Stimulated activated CD4-positive, alpha-beta T cell treated with anti-CD3 and anti-CD28 coated beads, Interleukin-2, amount 100 ng/mL, for 24 hours (primary cell): Measurements from ENCODE around the gene CDH4.

ENCODE experiments used
- DNase-seq, 2 donors: peaks; one replicate each; pipeline ENCODE4 v3.0.0-alpha.2; 2020

Gene CDH4

DNA sequence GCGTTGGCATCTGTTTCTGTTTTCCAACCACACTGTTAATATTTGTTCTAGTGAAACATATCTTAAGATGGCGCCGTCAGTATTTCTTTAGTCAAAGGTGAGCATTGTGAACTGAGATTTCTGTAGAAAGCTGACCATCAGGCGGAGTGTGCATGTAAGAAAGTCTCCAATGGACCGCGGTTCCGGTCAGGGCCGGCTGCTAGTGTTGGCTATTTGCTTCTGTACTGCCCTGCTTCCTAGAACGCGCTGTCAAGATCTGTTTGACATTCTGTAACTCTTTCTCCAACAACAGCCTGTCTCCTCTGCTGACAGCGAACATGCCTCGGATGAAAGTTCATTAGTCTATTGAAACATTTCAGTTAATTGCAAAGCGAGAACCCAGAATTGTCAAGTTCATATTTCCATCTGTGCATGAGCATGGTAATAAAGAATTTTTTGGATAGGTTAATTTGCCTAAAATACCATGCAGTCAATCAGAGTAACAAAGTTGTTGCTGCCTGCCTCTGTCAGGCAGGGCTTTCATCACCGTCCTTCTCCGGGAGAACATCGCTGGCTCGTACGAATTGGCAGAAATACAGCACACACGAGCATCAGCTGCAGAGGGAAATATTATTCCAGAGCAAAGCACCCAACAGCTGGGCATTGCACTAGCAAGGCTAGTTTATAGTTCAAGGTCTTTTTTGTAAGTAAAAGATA, 369.1 kb downstream of the CDH4 start:
- DNase-seq, result no peak

- DNase-seq, result no peak
Measured at GRCh38 chr20:61621852-61622251, 369.8 kb downstream of the CDH4 start.

DNA sequence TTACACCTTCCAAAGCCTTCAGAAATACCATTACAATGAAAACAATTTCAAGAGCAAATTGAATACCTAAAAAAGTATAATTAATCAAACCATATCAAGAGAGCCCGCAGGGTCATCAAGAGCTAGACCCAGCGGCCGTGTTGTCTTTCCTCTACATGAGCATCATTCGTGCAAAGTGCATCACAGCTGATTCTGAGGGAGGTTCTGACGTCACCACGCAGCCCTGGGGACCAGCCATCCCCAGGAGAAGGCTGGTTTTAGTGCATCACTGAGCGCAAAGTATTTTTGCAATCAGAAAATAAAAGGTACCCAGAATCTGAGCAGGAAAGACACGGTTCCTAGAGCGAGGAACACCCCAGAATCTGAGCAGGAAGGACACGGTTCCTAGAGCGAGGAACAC, 371.4 kb downstream of the CDH4 start:
- no peak for DNase-seq

DNA sequence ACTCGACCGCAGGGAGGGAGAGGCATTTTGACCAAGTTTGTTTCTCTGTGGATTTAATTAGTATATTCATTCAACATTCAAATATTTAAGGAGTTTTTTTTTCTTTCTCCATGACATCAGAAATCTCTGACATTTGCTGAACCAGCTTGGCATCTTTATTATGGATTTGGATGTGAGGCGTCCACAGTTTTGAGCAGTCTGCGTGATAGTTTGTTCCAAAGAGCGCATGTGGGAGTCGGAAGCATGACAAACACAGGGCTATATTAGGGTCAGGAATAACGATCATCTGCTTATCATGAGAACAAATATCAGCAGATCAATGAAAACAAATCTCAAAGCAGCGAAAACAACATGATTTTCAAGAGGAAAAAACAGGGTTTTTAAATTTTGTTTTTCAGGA, 373.2 kb downstream of the CDH4 start:
- no peak for DNase-seq

DNA sequence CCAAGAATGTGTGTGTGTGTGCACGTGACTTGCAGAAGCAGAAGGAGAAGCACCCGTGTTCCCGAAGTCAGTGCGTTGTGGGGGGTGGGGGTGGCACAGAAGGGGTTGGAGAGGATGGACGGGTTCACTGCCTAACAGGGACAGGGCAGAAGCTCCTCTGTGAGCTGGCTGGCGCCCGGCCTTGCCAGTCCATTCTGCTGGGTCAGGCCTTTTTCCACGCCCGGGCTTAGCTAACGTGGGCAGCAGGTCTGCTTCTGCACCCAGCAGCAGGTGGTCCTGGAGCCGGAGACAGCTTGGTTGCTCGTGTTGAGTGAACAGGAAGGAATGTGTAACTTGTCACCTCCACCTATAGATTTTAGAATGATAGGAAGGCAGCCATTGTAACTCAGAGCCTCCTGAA, 374.4 kb downstream of the CDH4 start:
- DNase-seq, result no peak

- DNase-seq, result no peak
Measured at GRCh38 chr20:61627791-61628415, 375.8 kb downstream of the CDH4 start.

- no peak for DNase-seq
Measured at GRCh38 chr20:61628480-61628879, 376.4 kb downstream of the CDH4 start.

GRCh38 chr20:61628901-61629601, 377.0 kb downstream of the CDH4 start:
- no peak for DNase-seq

DNA sequence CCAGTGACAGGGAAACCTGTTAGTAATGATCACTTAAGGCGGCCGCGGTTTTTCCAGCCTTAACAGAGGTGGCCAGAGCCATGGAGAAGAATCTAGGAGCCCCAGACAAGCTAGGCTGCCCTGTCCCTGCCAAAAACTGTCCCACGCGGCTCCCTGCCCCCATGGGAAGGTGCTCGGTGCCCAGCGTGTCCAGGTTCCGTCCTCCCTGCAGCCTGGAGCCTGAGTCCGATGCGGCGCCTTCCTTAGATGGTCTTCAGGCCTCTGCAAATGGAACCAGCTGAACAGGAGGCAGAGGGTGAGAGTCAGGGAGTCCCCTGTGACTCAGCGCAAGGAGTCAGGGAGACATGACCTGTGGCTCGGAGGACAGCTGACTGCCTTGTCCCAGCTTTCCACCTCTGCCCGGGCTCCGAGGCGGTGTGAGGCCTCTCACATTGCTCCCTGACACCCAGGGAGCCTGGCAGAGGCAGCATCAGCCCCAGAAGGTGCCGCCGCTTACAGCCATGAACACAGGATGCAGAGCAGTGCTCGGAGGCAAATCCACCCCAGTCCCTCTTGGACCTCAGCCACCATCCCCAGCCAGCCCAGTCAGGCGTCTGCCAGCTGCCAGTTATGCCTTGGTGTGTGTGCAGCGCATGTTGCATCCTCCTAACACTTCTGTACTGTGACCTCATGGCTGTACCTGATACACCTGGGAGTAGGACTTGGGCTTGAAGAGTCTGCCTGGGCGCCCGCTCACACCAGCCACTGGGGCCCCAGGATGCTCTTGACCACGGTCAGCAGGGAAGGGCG, 377.7 kb downstream of the CDH4 start:
- no peak for DNase-seq

DNA sequence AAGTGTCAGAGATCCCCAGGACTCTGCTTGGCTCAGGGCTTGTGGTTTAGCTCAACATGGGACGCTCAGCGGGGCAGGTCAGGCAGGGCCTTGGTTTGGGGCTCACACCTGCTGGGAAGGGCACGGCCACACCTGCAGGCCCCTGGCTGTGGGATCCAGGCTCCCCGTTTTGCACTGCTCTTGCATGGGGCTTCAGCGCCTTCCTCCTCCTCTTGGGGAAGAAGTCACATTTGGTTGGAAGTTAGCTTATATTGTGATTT, 378.3 kb downstream of the CDH4 start:
- DNase-seq, result no peak

- no peak for DNase-seq
Measured at GRCh38 chr20:61630816-61631215, 378.8 kb downstream of the CDH4 start.

GRCh38 chr20:61631751-61632150, 379.7 kb downstream of the CDH4 start:
- no peak for DNase-seq

GRCh38 chr20:61633004-61633403, 380.9 kb downstream of the CDH4 start:
- no peak for DNase-seq

GRCh38 chr20:61634376-61635145, 382.5 kb downstream of the CDH4 start:
- DNase-seq, result no peak

DNA sequence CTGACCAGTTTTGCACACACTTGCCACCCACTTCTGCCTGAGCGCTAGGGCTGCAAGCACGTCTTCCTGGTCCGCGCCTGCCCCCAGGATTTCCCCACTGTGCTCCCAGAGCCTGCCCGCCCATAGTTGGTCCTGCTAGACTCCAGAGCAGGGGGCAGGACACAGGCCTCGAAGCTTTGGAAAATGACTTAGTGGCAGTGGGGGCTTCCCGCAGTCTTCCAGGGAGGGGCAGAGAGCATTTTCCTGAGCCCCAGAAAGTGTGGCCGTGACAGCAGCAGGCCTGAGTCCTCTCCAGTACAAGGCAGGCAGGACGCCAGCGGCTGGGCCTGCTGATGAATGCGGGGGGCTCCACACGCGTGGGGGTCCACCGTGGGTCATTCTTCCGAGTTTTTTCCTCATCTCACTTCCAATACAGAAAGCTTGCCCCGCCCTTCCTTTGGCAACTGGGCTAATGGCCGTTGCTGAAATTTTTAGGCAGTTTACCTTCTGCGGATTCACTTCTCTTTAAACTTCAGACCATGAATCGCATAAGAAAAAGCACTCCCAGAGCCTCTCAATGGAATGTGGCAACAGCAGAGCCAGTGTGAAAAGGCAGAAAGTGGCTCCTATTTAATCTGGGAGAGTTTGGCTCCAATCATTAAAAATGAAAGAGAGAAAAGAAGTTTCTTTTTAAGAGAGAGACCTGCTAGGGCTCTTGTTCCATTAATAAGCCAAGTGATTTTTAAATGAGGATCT, 383.8 kb downstream of the CDH4 start:
- no peak for DNase-seq

DNA sequence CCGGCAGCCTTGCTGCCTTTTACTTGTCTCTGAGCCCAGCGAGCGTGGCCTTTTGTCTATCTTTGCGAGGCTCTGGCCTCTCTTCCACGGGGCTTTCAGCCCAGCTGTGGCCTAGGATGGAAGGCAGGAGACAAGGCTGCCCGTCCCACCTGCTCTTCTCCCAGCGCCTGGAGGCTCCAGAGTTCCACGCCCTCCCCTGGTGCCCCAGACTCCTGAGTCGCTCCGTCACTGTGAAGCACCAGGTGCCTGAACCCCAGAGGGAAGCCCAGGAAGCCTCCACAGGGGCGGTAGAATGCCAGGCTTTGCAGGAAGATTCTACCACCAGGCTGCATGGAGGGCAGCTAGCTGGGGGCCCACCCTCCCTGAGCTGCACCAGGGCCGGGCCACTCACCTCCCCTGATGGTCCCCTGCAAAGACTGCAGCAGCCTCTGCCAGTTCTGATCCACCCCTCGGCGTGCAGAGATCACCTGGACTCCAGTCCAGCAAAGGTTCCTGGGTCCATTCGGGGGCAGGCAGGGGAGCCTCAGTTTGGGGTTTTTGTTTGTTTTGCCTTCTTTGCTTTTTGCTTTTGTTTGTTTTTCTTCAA, 384.6 kb downstream of the CDH4 start:
- DNase-seq, result no peak

- DNase-seq, result no peak
Measured at GRCh38 chr20:61638802-61639585, 386.9 kb downstream of the CDH4 start.

GRCh38 chr20:61640131-61640870, 388.2 kb downstream of the CDH4 start:
- no peak for DNase-seq

DNA sequence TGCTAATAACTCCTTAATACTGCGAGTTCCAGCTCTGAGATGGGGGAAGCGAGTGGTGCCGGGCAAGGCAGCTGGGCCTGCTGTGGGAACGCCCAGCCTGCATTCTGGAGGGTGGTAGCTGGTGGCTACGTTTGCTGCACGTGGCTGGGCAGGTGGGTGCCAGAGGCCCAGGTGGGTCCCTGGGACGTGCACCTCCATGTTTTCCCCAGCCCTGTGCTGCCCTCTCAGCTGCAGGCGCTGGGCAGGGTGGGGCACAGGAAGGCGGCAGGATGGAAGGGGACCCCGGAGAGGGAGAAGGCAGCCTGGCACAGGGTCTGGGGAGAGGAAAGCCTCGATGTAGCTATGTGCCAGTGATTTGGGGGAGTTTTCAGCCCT, 388.8 kb downstream of the CDH4 start:
- no peak for DNase-seq

- DNase-seq, result no peak
Measured at GRCh38 chr20:61643656-61644377, 391.8 kb downstream of the CDH4 start.
